ENCODE data around the gene OPN4. TPM values are rescaled to one million over a fixed set of nuclear protein-coding genes. Genes with fewer than 3 reads are reported as not detected.

Gene OPN4
- total RNA-seq, 2 donors from 2014 or later: not detected

GRCh38 chr10:86659721-86660453 is 5.5 kb downstream of the OPN4 start:
- no peak overlapping the region for H3K27ac Mint-ChIP-seq
- no peaks in the 10 kb centered on the region for H3K9me3 Mint-ChIP-seq
- no peaks in the 10 kb centered on the region for H3K4me1 Mint-ChIP-seq (ENCODE audit: low read depth)
- no peak for ATAC-seq (replicated peaks in 1 of 2)
- no peaks in the 10 kb centered on the region for H3K27me3 Mint-ChIP-seq (ENCODE audit: low read depth)
- no peak for DNase-seq
- no peak overlapping the region for H3K4me3 Mint-ChIP-seq
- no peaks in the 10 kb centered on the region for H3K36me3 Mint-ChIP-seq (ENCODE audit: insufficient read depth in 2 of 2)

- H3K4me3 Mint-ChIP-seq: no peak overlapping the region
- no peak overlapping the region for H3K27ac Mint-ChIP-seq
- H3K9me3 Mint-ChIP-seq: no peaks in the 10 kb centered on the region
- H3K4me1 Mint-ChIP-seq (ENCODE audit: low read depth): no peaks in the 10 kb centered on the region
- DNase-seq (no peak), ATAC-seq (replicated peaks in 1 of 2) (no peak)
- no peaks in the 10 kb centered on the region for H3K36me3 Mint-ChIP-seq (ENCODE audit: insufficient read depth in 2 of 2)
- no peaks in the 10 kb centered on the region for H3K27me3 Mint-ChIP-seq (ENCODE audit: low read depth)
Observed at GRCh38 chr10:86661161-86662025, 7.0 kb downstream of the OPN4 start.

- no peaks in the 10 kb centered on the region for H3K4me1 Mint-ChIP-seq (ENCODE audit: low read depth)
- no peaks in the 10 kb centered on the region for H3K36me3 Mint-ChIP-seq (ENCODE audit: insufficient read depth in 2 of 2)
- no peak overlapping the region for H3K4me3 Mint-ChIP-seq
- H3K9me3 Mint-ChIP-seq: no peaks in the 10 kb centered on the region
- H3K27me3 Mint-ChIP-seq (ENCODE audit: low read depth): no peaks in the 10 kb centered on the region
- no peak overlapping the region for H3K27ac Mint-ChIP-seq
- ATAC-seq (replicated peaks in 1 of 2) (no peak), DNase-seq (no peak)
Observed at GRCh38 chr10:86662186-86663045, 8.1 kb downstream of the OPN4 start.

GRCh38 chr10:86663046-86663345 is 8.6 kb downstream of the OPN4 start:
- Mint-ChIP-seq H3K27ac (no peak overlapping the region), H3K27me3 (ENCODE audit: low read depth) (no peaks in the 10 kb centered on the region), H3K9me3 (no peaks in the 10 kb centered on the region), H3K4me3 (no peak overlapping the region), H3K36me3 (ENCODE audit: insufficient read depth in 2 of 2) (no peaks in the 10 kb centered on the region), H3K4me1 (ENCODE audit: low read depth) (no peaks in the 10 kb centered on the region)
- ATAC-seq (replicated peaks in 1 of 2) (no peak), DNase-seq (no peak)

GRCh38 chr10:86663576-86664339 is 9.4 kb downstream of the OPN4 start:
- Mint-ChIP-seq H3K4me1 (ENCODE audit: low read depth) (no peaks in the 10 kb centered on the region), H3K9me3 (no peaks in the 10 kb centered on the region)

GRCh38 chr10:86664341-86665217 is 10.2 kb downstream of the OPN4 start:
- no peak overlapping the region for H3K27ac Mint-ChIP-seq
- no peaks in the 10 kb centered on the region for H3K27me3 Mint-ChIP-seq (ENCODE audit: low read depth)
- H3K4me3 Mint-ChIP-seq: no peak overlapping the region
- H3K4me1 Mint-ChIP-seq (ENCODE audit: low read depth): no peaks in the 10 kb centered on the region
- ATAC-seq (replicated peaks in 1 of 2) (no peak), DNase-seq (no peak)
- H3K9me3 Mint-ChIP-seq: no peaks in the 10 kb centered on the region
- H3K36me3 Mint-ChIP-seq (ENCODE audit: insufficient read depth in 2 of 2): no peaks in the 10 kb centered on the region

More at GRCh38 chr10:86663576-86664339, 9.4 kb downstream of the OPN4 start:
- no peak overlapping the region for H3K4me3 Mint-ChIP-seq
- no peaks in the 10 kb centered on the region for H3K36me3 Mint-ChIP-seq (ENCODE audit: insufficient read depth in 2 of 2)
- no peak overlapping the region for H3K27ac Mint-ChIP-seq
- no peak for DNase-seq
- ATAC-seq (replicated peaks in 1 of 2): no peak
- H3K27me3 Mint-ChIP-seq (ENCODE audit: low read depth): no peaks in the 10 kb centered on the region

- ATAC-seq (replicated peaks in 1 of 2): no peak
- Mint-ChIP-seq H3K36me3 (ENCODE audit: insufficient read depth in 2 of 2) (no peaks in the 10 kb centered on the region), H3K27ac (no peak overlapping the region), H3K27me3 (ENCODE audit: low read depth) (no peaks in the 10 kb centered on the region), H3K4me1 (ENCODE audit: low read depth) (no peaks in the 10 kb centered on the region), H3K4me3 (no peak overlapping the region), H3K9me3 (no peaks in the 10 kb centered on the region)
- no peak for DNase-seq
Observed at GRCh38 chr10:86665218-86665607, 10.9 kb downstream of the OPN4 start.

GRCh38 chr10:86665868-86666267 is 11.5 kb downstream of the OPN4 start:
- Mint-ChIP-seq H3K27ac (no peak overlapping the region), H3K4me1 (ENCODE audit: low read depth) (no peaks in the 10 kb centered on the region), H3K36me3 (ENCODE audit: insufficient read depth in 2 of 2) (no peaks in the 10 kb centered on the region), H3K9me3 (no peaks in the 10 kb centered on the region), H3K4me3 (no peak overlapping the region), H3K27me3 (ENCODE audit: low read depth) (no peaks in the 10 kb centered on the region)
- ATAC-seq (replicated peaks in 1 of 2) (no peak), DNase-seq (no peak)

- no peaks in the 10 kb centered on the region for H3K27me3 Mint-ChIP-seq (ENCODE audit: low read depth)
- H3K36me3 Mint-ChIP-seq (ENCODE audit: insufficient read depth in 2 of 2): no peaks in the 10 kb centered on the region
- H3K9me3 Mint-ChIP-seq: no peaks in the 10 kb centered on the region
- H3K4me1 Mint-ChIP-seq (ENCODE audit: low read depth): no peaks in the 10 kb centered on the region
- no peak overlapping the region for H3K27ac Mint-ChIP-seq
- DNase-seq (no peak), ATAC-seq (replicated peaks in 1 of 2) (no peak)
- H3K4me3 Mint-ChIP-seq: no peak overlapping the region
Observed at GRCh38 chr10:86666538-86666937, 12.2 kb downstream of the OPN4 start.

GRCh38 chr10:86667421-86668181 is 13.3 kb downstream of the OPN4 start:
- ATAC-seq (replicated peaks in 1 of 2) (no peak), DNase-seq (no peak)
- Mint-ChIP-seq H3K27me3 (ENCODE audit: low read depth) (no peaks in the 10 kb centered on the region), H3K27ac (no peak overlapping the region), H3K4me1 (ENCODE audit: low read depth) (no peaks in the 10 kb centered on the region), H3K4me3 (no peak overlapping the region), H3K9me3 (no peaks in the 10 kb centered on the region), H3K36me3 (ENCODE audit: insufficient read depth in 2 of 2) (no peaks in the 10 kb centered on the region)

- Mint-ChIP-seq H3K36me3 (ENCODE audit: insufficient read depth in 2 of 2) (no peaks in the 10 kb centered on the region), H3K9me3 (no peaks in the 10 kb centered on the region), H3K27ac (no peak within 1 kb of the TSS), H3K4me1 (ENCODE audit: low read depth) (no peaks in the 10 kb centered on the region), H3K27me3 (ENCODE audit: low read depth) (no peaks in the 10 kb centered on the region), H3K4me3 (no peak within 1 kb of the TSS)
- ATAC-seq (replicated peaks in 1 of 2) (no peak), DNase-seq (no peak)
Observed at GRCh38 chr10:86668297-86669165, 14.2 kb downstream of the OPN4 start, which contains the start of gene LDB3. LDB3 (plus strand) TSS chr10:86668511; CDS start chr10:86668692, 181 bp downstream.

All from activated T-cell treated with anti-CD3 and anti-CD28 coated beads, Interleukin-2, amount 50 U/mL, for 72 hours (primary cell).